Heart left ventricle (tissue), 16 donors: ENCODE data around the gene SOCS4. TPM values are rescaled to one million over a fixed set of nuclear protein-coding genes. Genes with fewer than 3 reads are reported as not detected.
A peak's percentile ranks its signal among the peaks of the same experiment; 100 is the strongest.

Source experiments
- ATAC-seq, 4 donors: fragments of 200-7000 bp; cut with Tn5 transposase; one replicate each; pipeline ENCODE4 v1.9.1; 2020 to 2022; ENCODE audit warnings: moderate library complexity in 4 of 4, mild to moderate bottlenecking in 3 of 4, moderate number of reproducible peaks in 1 of 4
- DNase-seq, 5 donors: peaks; one replicate each; pipeline ENCODE4 v3.0.0-alpha.2; 2020
- H3K27ac ChIP-seq, 12 donors: fragments of 200-600 bp; sonication (generic) in 4 of 12; one replicate each; pipeline versions ENCODE4 v1.5.0 to v1.8.0; 2016 to 2022; ENCODE audit warnings: mild to moderate bottlenecking in 2 of 12
- H3K27me3 ChIP-seq, 9 donors: fragments of 200-600 bp; sonication (generic) in 2 of 9; one replicate each; pipeline versions ENCODE4 v1.5.1 to v1.8.0; 2016 to 2022; ENCODE audit warnings: mild to moderate bottlenecking in 3 of 9
- H3K36me3 ChIP-seq, 9 donors: fragments of 200-600 bp; sonication (generic) in 2 of 9; one replicate each; pipeline versions ENCODE4 v1.5.0 to v1.8.0; 2018 to 2022; ENCODE audit warnings: mild to moderate bottlenecking in 2 of 9
- H3K4me1 ChIP-seq, 12 donors: fragments of 200-600 bp; sonication (generic) in 4 of 12; one replicate each; pipeline versions ENCODE4 v1.5.0 to v1.8.0; 2016 to 2022; ENCODE audit warnings: mild to moderate bottlenecking in 3 of 12
- H3K4me3 ChIP-seq, 12 donors: fragments of 200-600 bp; sonication (generic) in 4 of 12; one replicate each; pipeline versions ENCODE4 v1.5.0 to v1.8.0; 2017 to 2022; ENCODE audit warnings: mild to moderate bottlenecking in 9 of 12, moderate library complexity in 4 of 12
- H3K9me3 ChIP-seq, 12 donors: fragments of 200-600 bp; sonication (generic) in 4 of 12; one replicate each; pipeline versions ENCODE4 v1.5.0 to v1.8.0; 2016 to 2022; ENCODE audit warnings: mild to moderate bottlenecking in 1 of 12
- POLR2A ChIP-seq, 2 donors: fragments of 450-650 bp; IDR thresholded peaks; one replicate each; pipeline ENCODE4 v1.6.1; 2017; ENCODE audit warnings: antibody characterized with exemption in 2 of 2, mild to moderate bottlenecking in 2 of 2, moderate library complexity in 2 of 2
- WGBS, 4 donors: extraction: QIAGEN DNeasy Blood & Tissue Kit in 2 of 4; methylation state at CpG; one replicate each; pipeline versions ENCODE4 v1.1.5 to v1.1.7; 2013 to 2018; 5-methylcytosine and 5-hydroxymethylcytosine counted together
- intact Hi-C, 10 donors: fragments of 100-400 bp; cut with DNase I; formaldehyde crosslinking; loops; one replicate each; pipeline versions ENCODE4 v1.11.1 to v1.14.2; 2022
- polyA plus RNA-seq, 2 donors: library from polyadenylated mRNA; stranded (reverse); fragments of 200-250 nt; gene quantifications; one replicate each; pipeline ENCODE4 v1.2.3, GENCODE V29; 2013
- total RNA-seq, 9 donors: library from RNA; depleted of rRNA in 2 of 9; stranded (reverse); fragments of >200 nt in 2 of 9; fragmentation: NEBNext Ultra II Directional in 3 of 9; extraction: Animal tissue kit (Norgen Biotek cat#: 25700) in 3 of 9; gene quantifications; one replicate each; pipeline versions ENCODE4 v1.1.0 to v1.2.4, GENCODE V29; 2016 to 2023
- TF ChIP-seq, protein P1 (sequence below), 12 donors: fragments of 200-600 bp; sonication (generic) in 4 of 12; IDR thresholded peaks; one replicate each; pipeline versions ENCODE4 v1.5.0 to v1.8.0; 2018 to 2022; ENCODE audit warnings: antibody characterized with exemption in 12 of 12, mild to moderate bottlenecking in 5 of 12
- donor health status: ischemic (EF 13 %, LVEDD 7.1; RV severe dilation, severe dysfunction).
- donor health status: healthy with polysubstance abuse.
- donor health status: DM: no; HTN: yes; CAD: no.
- donor health status: DM: no; HTN: no; CAD: no.
- donor health status: ischemic (EF 25% LVEDD 6.9; RV normal size, moderate dysfunction).
- donor health status: ischemic (EF 25% LVEDD 5.7; RV mildly dilated, moderate dysfunction).
- donor health status: healthy.
- donor health status: DM: yes; HTN: yes; CAD: no.
- donor health status: ischemic (EF 35%, LVEDD 5.7; RV mildly dilated, moderate dysfunction).
- donor health status: nonischemic (EF 11% LVEDD 7.7; RV severe dilation, severe dysfunction).
- donor health status: DM: yes; HTN: yes; CAD: no.
- donor health status: PGD.
- donor health status: ischemic (EF 29% LVEDD 5.4; RV normal size, mild dysfunction).
- donor health status: nonischemic (EF 23%, LVEDD 6.1; RV moderate dilation, normal function).

SOCS4 gene
- total and polyA plus RNA-seq, 11 donors = 3.7 to 20.7 (median 13.8) TPM

DNA sequence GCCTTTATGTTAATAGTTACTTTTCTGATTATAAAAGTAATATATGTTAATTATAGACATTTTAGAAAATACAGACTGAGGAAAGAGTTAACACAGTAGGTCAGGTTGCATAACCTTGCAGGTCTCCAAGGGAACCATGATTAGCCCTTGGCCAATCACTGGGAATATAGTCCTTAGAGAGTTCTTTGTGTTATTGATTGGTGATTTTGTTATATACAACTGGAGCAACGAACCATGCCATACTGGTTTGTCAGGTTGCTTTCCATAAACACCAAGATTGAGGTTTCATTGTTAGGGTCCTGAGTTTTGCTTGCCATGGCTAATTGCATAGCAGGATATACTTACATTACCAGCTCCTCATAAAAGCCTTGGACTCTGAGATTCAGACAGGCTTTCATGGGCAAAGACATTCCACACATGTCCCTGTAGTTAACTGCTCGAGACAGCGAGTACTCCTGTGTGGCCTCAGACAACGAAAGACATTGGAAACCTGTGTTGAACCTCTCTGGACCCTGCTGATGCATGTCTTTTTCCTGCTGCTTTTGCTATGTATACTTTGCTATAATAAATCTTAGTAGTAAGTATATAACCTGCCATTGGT, 58.1 kb downstream of the SOCS4 start:
- Histone ChIP-seq H3K4me3 (no peak overlapping the region), H3K36me3 (no peaks in the 10 kb centered on the region), H3K27ac (no peak overlapping the region), H3K27me3 (no peaks in the 10 kb centered on the region), H3K9me3 (no peaks in the 10 kb centered on the region), H3K4me1 (peaks cover 0 to 9% (median 0%) of the 10 kb centered on the region in 12 donors)
- ATAC-seq = no peak
- intact Hi-C loops = no loop called here
- DNase-seq = no peak
- WGBS, 4 donors = 79 to 86% (median 82%) methylated on average over 4 of the region's 4 CpGs
- TF ChIP-seq, protein P1, sequence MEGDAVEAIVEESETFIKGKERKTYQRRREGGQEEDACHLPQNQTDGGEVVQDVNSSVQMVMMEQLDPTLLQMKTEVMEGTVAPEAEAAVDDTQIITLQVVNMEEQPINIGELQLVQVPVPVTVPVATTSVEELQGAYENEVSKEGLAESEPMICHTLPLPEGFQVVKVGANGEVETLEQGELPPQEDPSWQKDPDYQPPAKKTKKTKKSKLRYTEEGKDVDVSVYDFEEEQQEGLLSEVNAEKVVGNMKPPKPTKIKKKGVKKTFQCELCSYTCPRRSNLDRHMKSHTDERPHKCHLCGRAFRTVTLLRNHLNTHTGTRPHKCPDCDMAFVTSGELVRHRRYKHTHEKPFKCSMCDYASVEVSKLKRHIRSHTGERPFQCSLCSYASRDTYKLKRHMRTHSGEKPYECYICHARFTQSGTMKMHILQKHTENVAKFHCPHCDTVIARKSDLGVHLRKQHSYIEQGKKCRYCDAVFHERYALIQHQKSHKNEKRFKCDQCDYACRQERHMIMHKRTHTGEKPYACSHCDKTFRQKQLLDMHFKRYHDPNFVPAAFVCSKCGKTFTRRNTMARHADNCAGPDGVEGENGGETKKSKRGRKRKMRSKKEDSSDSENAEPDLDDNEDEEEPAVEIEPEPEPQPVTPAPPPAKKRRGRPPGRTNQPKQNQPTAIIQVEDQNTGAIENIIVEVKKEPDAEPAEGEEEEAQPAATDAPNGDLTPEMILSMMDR (IDR thresholded peaks at IDR 0.05) = no peak
- no peak for TF ChIP-seq POLR2A (IDR thresholded peaks at IDR 0.05)

DNA sequence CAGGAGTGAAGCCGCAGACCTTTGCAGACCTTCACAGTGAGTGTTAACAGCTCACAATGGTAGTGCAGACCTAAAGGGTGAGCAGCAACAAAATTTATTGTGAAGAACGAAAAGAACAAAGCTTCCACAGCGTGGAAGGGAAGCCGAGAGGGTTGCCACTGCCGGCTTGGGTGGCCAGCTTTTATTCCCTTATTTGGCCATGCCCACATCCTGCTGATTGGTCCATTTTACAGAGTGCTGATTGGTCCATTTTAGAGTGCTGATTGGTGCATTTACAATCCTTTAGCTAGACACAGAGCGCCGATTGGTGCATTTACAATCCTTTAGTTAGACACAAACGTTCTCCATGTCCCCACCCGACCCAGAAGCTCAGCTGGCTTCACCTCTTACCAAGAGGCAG, 59.9 kb downstream of the SOCS4 start:
- H3K36me3 ChIP-seq = no peaks in the 10 kb centered on the region
- ATAC-seq (no peak), DNase-seq (no peak)
- H3K27me3 ChIP-seq = no peaks in the 10 kb centered on the region
- H3K9me3 ChIP-seq = no peaks in the 10 kb centered on the region
- intact Hi-C loops = no loop called here
- TF ChIP-seq POLR2A (IDR thresholded peaks at IDR 0.05) = no peak
- TF ChIP-seq, protein P1 (IDR thresholded peaks at IDR 0.05) = no peak
- peaks cover 0 to 15% (median 0%) of the 10 kb centered on the region in 12 donors for H3K4me1 ChIP-seq
- no peak overlapping the region for H3K27ac ChIP-seq
- H3K4me3 ChIP-seq = no peak overlapping the region
- 91 to 93% (median 92%) methylated on average over 9 of the region's 9 CpGs for WGBS, 4 donors

DNA sequence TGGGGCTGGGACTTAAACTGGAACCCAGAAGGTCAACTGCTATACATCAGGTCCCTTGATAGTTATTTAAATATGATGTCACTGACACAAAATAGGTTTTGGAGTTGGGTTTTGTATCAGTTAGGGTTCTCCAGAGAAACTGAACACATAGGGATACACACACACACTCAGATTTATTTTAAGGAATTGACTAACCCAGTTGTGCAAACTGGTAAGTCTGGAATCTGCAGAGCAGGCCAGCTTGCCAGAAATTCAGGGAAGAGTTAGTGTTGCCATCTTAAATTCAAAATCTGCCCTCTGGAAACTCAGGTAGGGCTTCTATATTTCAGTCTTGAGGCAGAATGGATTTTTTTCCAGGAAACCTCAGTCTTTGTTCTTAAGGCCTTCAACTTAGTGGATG, 61.3 kb downstream of the SOCS4 start:
- H3K9me3 ChIP-seq = no peaks in the 10 kb centered on the region
- TF ChIP-seq POLR2A (IDR thresholded peaks at IDR 0.05) = no peak
- TF ChIP-seq, protein P1 (IDR thresholded peaks at IDR 0.05) = no peak
- DNase-seq (no peak), ATAC-seq (peak in 1 of 4 donors; percentile 46)
- no peak overlapping the region for H3K4me3 ChIP-seq
- peaks cover 0 to 20% (median 0%) of the 10 kb centered on the region in 12 donors for H3K4me1 ChIP-seq
- no peaks in the 10 kb centered on the region for H3K27me3 ChIP-seq
- intact Hi-C loops = loop anchor here in 6 of 10 donors (2.0 kb wide), 4 partner anchors 42 to 72 kb away; no protein-coding TSS in a partner anchor
- no peak overlapping the region for H3K27ac ChIP-seq
- H3K36me3 ChIP-seq = no peaks in the 10 kb centered on the region

DNA sequence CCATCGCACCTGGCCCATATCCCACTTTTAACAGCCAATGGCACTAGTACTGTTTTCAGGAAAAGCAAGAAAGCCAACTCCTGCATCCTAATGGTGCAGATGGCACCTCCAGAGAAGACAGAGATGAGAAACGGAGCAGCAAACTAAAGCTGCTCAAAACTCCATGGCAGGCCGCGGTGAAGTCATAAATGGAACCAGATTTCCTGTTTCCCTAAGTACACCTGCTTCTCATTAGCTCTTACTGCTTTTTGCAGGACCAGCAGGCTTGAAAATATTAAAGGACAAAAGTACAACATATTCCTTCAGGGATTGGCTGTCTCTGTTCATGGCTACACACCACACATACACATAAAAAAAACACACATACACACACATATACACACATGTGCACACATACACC, 65.3 kb downstream of the SOCS4 start:
- 59 to 80% (median 74%) methylated on average over 4 of the region's 4 CpGs for WGBS, 4 donors
- Histone ChIP-seq H3K36me3 (no peaks in the 10 kb centered on the region), H3K4me1 (peaks cover 0 to 20% (median 4%) of the 10 kb centered on the region in 12 donors), H3K9me3 (no peaks in the 10 kb centered on the region), H3K4me3 (no peak overlapping the region), H3K27me3 (no peaks in the 10 kb centered on the region), H3K27ac (no peak overlapping the region)
- TF ChIP-seq, protein P1 (IDR thresholded peaks at IDR 0.05) = no peak
- TF ChIP-seq POLR2A (IDR thresholded peaks at IDR 0.05) = no peak
- ATAC-seq (no peak), DNase-seq (no peak)
- intact Hi-C loops = loop anchor here in 8 of 10 donors (2.0 to 5.0 kb wide), 3 partner anchors 40 to 68 kb away; no protein-coding TSS in a partner anchor
